Bronchial epithelial cell (primary cell): Measurements from ENCODE around the gene ALPL. TPM values are rescaled to one million over a fixed set of nuclear protein-coding genes. Genes with fewer than 3 reads are reported as not detected.

ENCODE experiments used
- DNase-seq: peaks from one replicate; pipeline ENCODE4 v3.0.0-alpha.2; 2010; ENCODE audit warnings: low read depth
- FAIRE-seq: peaks from 2 replicates; lab custom pipeline; 2011; peaks lifted over from hg19 to GRCh38; lab: Jason Lieb, UNC
- H3K27me3 ChIP-seq: 2 replicates; pipeline ENCODE4 v1.5.1; 2011; ENCODE audit warnings: low read length; ENCODE audit not compliant: control insufficient read depth, insufficient read depth
- H3K36me3 ChIP-seq: 2 replicates; pipeline ENCODE4 v1.5.1; 2011; ENCODE audit warnings: low read length; ENCODE audit not compliant: control insufficient read depth, insufficient read depth
- H3K4me3 ChIP-seq: 2 replicates; pipeline ENCODE4 v1.5.1; 2011; ENCODE audit warnings: mild to moderate bottlenecking, low read depth, low read length, control low read depth
- CTCF ChIP-seq: IDR thresholded peaks from 2 replicates; pipeline ENCODE4 v1.5.1; 2011; ENCODE audit warnings: mild to moderate bottlenecking, moderate library complexity, low read length, control low read depth, inconsistent platforms; ENCODE audit not compliant: insufficient read depth, severe bottlenecking
- total RNA-seq: library from RNA; depleted of rRNA; stranded (reverse); fragments of >200 nt; gene quantifications from 2 replicates; pipeline ENCODE4 v1.2.1, GENCODE V29; 2014

ALPL gene
- total RNA-seq, 1 donor from 2014 or later: not detected

GRCh38 chr1:21572735-21573277 lies 63.6 kb downstream of the ALPL start:
- no peak overlapping the region for H3K4me3 ChIP-seq
- no peak for TF ChIP-seq CTCF
- no peaks in the 10 kb centered on the region for H3K27me3 ChIP-seq
- FAIRE-seq: no peak
- no peaks in the 10 kb centered on the region for H3K36me3 ChIP-seq
- DNase-seq: no peak

GRCh38 chr1:21573475-21573874 lies 64.3 kb downstream of the ALPL start:
- Histone ChIP-seq H3K4me3 (no peak overlapping the region), H3K27me3 (no peaks in the 10 kb centered on the region), H3K36me3 (no peaks in the 10 kb centered on the region)
- DNase-seq (no peak), FAIRE-seq (no peak)
- no peak for TF ChIP-seq CTCF

GRCh38 chr1:21573971-21574465 lies 64.8 kb downstream of the ALPL start:
- Histone ChIP-seq H3K4me3 (no peak overlapping the region), H3K36me3 (no peaks in the 10 kb centered on the region), H3K27me3 (no peaks in the 10 kb centered on the region)
- FAIRE-seq: peak; percentile 58
- peak; percentile 64 for TF ChIP-seq CTCF
- DNase-seq: peak; percentile 69

- TF ChIP-seq CTCF: no peak
- H3K4me3 ChIP-seq: no peak overlapping the region
- no peaks in the 10 kb centered on the region for H3K27me3 ChIP-seq
- DNase-seq: no peak
- no peak for FAIRE-seq
- no peaks in the 10 kb centered on the region for H3K36me3 ChIP-seq
Measured at GRCh38 chr1:21574466-21575151, 65.4 kb downstream of the ALPL start.

GRCh38 chr1:21575351-21575942 lies 66.2 kb downstream of the ALPL start:
- FAIRE-seq (peak; percentile 40), DNase-seq (no peak)
- Histone ChIP-seq H3K27me3 (no peaks in the 10 kb centered on the region), H3K4me3 (no peak overlapping the region), H3K36me3 (no peaks in the 10 kb centered on the region)
- no peak for TF ChIP-seq CTCF
